Measurements from ENCODE around the gene MTF2.
"Not testable (repeated sequence)": the region's sequence is repeated elsewhere in the genome, so short reads cannot be mapped to it uniquely, and the experiment has no call there.

Gene MTF2

DNA sequence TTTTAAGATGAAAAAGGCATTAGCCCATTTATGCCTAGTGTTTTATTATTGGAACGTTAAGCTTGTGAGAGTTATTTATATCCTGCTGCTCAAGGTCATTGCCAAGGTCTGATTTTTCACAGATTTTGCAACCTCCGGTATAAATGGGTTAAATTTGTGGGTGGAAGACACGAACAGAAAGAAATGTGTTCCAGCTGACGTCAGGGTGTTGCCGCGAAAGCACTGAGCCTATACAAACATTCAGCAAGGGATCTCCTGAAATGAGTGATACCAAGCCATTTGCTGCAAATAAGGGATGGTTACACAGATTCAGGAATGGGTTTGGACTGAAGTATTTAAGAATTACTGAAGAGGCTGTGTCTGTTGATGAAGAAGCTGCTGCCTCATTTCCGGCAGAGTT, 68.9 kb downstream of the MTF2 start:
- DNase-seq, result no peak

DNA sequence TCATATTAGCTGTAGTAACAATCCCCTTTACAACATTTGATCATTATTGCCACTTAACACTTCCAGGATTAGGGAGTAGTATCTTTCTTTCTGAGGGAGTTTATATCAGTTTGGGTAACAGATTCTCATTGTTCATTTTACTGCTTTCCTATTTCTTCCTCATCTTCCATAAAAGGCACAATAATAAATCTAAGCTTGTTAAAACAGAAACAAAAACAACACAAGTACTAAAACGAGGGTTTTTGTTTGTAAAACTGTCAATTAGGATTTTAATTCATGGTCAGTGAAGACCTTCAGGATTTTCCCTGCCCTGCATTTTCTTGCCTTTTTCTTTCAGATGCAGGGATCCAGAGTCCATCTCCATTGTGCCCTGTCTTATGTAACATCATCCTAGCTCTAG, 71.6 kb downstream of the MTF2 start:
- no peak for DNase-seq

DNA sequence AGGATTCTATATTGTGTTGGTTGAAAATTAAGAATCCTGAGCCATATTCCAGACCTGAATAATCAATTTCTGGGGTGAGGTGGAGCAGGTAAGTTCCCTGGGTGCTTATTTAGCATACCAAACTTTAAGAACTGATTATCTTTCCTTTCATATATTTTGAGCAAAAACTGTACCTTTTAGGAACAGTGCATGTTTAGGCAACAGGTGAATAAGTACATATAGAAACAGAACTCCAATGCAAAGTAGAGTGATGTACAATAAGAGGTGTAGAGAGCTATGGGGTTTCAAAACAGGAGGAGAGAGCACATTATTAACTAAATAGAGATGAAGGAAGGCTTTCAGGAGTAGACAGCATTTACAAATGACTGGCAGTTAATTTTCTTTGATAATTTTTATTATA, 72.4 kb downstream of the MTF2 start:
- DNase-seq, result no peak

DNA sequence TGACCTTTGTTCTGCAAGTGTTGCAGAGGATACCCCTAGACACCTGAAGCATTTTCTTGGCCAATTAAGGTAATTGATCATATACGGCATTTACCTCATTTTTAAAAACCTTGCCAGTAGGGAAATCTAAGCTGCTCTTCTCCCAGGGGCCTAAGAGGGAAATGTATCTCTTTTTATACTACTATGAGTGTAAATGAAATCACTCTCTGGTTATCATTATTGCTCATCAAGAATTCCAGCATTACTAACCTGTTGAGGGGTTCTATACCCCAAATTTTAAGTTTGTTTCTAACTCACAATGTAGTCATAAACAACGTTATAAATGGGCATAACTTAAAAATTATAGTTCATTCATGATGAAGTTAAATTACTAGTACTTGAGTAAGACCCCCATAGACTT, 73.8 kb downstream of the MTF2 start:
- no peak for DNase-seq

DNA sequence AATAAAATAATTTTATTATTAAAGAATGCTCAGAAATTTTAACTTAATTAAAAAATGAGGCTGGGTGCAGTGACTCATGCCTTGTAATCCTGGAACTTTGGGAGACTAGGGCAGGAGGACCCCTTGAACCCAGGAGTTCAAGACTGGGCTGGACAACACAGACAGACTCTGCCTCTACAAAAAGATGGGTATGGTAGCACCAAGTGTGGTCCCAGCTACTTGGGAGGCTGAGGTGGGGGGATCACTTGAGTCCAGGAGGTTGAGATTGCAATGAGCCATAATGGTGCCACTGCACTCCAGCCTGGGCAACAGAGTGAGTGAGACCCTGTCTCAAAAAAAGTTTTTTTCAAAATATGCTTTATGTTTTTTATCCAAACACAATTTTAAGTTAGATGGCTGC, 75.8 kb downstream of the MTF2 start:
- no peak for DNase-seq

DNA sequence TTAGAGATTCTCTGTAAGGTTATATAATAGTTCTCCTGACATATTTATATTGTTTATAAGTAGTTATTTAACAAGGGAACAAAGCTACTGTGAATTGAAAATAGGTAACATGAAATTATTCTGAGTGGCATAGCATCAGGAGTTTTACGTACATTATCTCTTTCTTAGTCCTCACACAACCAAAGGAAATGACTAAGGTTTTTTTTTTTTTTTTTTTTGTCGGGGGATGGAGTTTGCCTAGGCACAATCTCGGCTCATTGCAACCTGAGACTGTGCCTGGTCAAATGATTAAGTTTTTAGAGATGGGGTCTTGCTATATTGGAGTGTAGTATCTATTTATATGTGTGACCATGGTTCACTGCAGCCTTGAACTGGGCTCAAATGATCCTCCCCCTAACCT, 76.3 kb downstream of the MTF2 start:
- DNase-seq, result no peak

DNA sequence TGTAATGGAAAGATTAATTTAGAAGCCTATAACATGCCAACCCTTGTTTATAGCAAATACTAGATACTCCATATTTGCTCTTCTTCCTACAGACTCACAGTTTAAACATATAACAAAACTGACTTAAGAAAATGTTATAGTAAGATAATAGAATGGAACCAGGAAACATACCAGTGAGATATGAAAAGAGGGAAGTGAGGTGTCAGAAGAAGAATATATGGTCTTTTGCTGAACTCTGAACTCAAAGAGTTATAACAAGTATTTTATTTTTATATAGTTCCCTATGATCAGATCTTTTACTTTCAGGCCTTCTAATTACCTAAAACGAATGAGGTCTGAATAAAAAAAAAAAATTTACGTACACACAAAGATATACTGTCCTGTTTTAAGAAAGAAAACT, 80.3 kb downstream of the MTF2 start:
- no peak for DNase-seq

DNA sequence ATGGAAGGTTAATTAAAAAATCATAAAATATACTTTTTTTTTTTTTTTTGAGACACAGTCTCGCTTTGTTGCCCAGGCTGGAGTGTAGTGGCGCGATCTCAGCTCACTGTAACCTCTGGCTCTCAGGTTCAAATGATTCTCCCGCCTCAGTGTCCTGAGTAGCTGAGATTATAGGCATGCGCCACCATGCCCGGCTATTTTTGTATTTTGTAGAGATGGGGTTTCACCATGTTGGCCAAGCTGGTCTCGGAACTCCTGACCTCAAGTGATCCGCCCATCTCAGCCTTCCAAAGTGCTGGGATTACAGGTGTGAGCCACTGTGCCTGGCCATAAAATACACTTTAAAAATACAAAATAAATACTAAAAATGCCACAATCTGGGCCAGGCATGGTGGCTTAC, 84.2 kb downstream of the MTF2 start:
- DNase-seq, result not testable (repeated sequence)

DNA sequence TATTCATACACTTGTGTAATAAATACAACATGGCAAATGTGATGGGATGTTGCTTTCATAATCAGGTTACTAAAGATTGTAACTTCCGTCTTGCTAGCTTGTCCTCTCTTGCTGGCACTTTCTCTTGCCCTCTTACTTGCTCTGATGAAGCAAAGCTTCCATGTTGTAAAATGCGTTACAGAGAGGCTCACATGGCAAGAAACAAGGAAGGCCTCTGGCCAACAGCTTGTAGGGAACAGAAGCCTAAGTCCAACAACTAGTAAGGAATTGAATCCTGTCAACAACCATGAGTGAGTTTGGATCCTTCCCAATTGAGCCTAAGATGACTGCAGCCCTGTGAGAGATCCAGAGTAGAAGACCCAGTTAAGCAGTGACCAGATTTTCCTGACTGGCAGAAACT, 85.7 kb downstream of the MTF2 start:
- no peak for DNase-seq

DNA sequence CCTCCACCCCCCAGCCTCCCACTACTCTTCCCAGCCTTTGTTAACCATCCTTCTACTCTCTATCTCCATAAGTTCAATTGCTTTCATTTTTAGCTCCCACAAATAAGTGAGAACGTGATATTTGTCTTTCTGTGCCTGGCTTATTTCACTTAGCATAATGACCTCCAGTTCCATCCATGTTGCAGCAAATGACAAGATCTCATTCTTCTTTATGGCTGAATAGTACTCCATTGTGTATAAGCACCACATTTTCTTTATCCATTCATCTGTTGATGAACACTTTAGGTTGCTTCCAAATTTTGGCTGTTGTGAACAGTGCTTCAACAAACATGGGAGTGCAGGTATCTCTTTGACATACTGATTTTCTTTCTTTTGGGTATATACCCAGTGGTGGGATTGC, 86.8 kb downstream of the MTF2 start:
- not testable (repeated sequence) for DNase-seq

DNA sequence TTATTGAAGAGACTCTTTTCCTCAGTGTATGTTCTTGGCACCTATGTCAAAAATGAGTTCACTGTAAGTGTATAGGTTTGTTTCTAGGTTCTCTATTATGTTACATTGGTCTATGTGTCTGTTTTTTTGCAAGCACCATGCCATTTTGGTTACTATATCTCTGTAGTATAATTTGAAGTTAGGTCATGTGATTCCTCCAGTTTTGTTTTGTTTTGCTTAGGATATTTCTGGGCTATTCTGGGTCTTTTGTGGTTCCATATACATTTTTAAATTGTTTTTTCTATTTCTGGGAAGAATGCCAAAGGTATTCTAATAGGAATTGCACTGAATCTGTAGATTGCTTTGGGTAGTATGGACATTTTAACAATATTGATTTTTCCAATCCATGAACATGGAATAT, 87.9 kb downstream of the MTF2 start:
- no peak for DNase-seq

DNA sequence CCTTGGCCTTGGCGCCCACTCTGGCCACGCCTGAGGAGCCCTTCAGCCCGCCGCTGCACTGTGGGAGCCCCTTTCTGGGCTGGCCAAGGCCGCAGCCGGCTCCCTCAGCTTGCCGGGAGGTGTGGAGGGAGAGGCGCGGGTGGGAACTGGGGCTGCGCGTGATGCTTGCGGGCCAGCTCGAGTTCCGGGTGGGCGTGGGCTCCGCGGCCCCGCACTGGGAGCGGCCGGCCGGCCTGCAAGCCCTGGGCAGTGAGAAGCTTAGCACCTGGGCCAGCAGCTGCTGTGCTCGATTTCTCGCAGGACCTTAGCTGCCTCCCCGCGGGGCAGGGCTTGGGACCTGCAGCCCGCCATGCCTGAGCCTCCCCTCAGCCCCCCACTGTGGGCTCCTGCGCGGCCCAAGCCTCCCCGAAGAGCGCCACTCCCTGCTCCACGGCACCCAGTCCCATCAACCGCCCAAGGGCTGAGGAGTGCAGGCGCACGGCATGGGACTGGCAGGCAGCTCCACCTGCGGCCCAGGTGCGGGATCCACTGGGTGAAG, 91.1 kb downstream of the MTF2 start:
- DNase-seq, result not testable (repeated sequence)

DNA sequence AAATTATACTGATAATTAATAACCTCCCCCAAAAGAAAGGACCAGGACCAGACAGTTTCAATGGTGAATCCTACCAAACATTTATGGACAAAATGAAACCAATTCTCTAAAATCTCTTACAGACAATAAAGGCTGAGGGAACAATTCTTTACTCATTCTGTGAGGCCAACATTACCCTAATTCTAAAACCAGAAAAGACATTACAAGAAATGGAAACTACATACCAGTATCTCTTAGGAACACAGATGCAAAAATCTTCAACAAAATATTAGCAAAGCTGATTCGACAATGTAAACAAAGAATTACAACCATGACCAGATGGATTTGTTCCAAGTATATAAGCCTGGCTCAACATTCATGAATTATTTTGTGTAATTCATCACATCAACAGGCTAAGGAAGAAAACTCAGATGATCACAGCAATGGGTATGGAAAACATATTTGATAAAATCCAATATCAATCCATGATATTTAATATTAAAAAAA, 92.5 kb downstream of the MTF2 start:
- no peak for DNase-seq

DNA sequence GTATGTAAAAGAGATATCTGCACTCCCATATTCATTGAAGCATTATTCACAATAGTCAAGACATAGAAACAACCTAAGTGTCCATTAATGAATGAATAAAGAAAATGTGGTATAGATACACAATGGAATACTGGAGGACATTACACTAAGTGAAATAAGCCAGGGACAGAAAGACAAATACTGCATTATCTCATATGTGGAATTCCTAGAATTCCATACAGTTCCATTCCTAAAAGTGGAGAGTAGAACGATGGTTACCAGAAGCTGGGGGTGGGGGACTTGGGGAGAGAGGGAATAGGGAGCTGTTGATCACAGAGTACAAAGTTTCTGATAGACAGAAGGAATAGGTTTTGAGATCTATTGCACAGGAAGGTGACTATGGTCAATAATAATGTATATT, 93.7 kb downstream of the MTF2 start:
- DNase-seq, result no peak

DNA sequence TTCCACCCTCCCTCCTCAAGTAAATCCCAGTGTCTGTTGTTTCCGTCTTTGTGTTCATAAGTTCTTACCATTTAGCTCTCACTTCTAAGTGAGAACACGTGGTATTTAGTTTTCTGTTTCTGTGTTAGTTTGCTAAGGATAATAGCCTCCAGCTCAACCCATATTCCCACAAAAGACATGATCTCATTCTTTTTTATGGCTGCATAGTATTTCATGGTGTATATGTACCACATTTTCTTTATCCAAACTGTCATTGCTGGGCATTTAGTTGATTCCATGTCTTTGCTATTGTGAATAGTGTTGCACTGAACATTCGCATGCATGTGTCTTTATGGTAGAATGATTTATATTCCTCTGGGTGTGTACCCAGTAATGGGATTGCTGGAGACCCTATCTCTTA, 95.6 kb downstream of the MTF2 start:
- not testable (repeated sequence) for DNase-seq

DNA sequence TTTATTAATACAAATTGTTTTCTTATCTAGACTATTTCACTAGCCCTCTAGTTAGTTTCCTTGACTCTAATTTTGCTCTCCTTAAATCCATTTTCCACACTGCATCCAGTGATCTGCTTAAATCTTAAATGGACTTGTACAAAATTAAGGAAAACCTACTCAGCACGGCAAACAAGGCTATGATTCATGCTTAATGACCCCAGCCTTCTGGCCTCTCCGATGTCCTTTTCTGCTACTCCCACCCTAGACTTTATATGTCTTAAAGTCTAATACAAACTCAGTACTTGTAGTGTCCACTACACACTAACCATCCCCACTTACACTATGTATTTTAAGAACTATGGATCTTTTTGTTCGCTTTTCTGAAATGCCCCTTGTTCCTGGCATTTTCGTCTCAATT, 98.9 kb downstream of the MTF2 start:
- DNase-seq, result no peak

DNA sequence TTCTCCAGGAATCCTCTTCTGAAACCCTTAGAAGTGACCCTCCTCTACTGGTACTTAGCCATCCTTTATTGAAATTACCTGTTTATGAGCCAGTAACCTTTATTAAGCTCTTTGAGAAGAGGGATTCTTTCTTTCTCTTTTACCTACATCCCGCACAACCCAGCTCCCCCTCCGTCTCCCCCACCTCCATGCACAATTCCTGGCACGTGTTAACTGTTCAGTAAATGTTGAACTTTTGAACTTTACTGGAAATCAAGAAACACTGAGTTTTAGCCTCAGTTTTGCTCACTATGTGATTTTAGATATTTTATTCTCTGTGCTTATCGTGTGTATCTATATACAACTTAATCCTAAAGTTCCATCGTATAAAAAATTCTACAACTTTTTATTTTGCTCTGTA, 99.3 kb downstream of the MTF2 start:
- no peak for DNase-seq

DNA sequence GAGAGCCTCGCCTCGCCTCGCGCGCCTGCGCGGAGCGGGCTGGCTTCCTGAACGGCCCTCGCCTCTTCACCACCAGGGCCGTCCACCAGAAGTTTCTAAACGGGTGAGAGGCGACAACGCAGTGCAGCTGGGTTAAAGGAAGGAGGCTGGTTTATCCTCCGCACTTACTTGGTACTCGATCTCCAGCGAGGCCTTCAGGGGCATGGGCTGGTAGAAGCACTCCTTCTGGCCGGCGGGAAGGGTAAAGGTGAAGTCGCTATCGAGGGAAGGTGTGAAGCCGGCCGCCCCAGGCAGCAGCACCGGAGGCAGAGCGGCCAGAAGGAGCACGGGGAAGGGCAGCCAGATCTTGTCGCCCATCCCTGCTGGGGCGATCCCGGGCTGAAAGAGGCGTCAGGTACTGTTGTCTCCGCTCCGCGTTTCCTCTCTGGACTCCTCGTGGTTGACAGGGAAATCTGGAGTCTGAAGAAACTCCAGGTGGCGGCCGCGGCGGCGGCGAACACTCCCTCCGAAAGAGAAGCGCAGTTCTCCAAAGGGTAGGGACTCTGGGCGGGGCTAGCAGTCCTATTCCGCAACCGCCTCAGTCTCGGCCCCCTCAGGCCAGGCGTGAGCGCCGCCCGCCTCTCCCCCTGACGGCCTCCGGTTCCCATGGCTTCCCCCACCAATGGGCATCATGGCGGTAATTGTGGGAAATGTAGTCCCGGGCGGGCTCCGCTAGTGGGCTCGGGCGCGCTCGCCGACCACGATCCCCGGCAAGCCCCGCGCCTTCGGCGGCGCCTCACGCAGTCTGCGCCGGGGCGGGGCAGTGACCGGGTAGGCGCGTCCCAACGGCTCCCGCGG, 101.0 kb downstream of the MTF2 start, which contains the start of gene TMED5:
TMED5 (minus strand) TSS at position 528 of the 837 bp plus-strand sequence; CDS start at position 357, 171 bp downstream.
- peak; percentile 97 for DNase-seq

DNA sequence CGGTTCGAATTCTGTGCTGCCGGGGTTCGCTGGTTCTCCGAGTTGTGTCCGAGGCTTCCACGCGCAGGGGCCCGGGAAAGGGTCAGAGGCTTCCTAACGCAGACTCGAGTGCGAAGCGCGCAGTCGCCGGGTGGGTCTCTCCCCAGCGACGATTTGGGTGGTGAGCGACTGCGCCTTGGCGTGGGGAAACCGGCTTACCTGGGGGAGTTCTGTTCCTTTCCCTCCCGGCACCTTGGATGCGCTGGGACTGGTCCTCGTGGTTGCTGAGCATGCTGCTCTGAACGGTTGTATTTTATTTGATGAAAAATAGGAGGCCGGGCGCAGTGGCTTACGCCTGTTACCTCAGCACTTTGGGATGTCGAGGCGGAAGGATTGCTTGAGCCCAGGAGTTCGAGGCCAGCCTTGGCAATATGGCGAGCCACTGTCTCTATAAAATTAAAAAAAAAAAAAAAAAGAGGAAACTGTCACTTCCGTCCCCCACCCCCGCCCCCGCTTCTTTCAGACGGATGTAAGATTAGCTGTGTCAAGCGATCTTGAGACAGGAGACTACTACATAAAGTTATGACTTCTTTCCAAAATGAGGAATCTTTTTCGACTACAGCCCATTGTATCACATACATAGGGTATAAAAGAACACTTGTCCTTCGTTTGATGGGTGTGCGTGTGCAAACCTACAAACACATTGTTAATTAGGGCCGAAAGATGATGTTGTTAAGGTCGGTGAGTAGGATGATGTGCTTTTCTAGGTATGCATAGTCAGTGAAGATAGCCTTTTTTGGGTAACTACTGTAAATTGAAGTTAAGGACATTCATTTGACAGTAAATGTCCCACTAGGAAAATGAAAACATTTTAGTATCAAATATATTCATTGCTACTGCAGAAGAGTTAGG, 101.9 kb downstream of the MTF2 start, which contains the start of gene CCDC18:
CCDC18 (plus strand) TSS at position 2 of the 891 bp plus-strand sequence. CDS start 2,638 bp downstream, outside the sequence.
- DNase-seq, result no peak

DNA sequence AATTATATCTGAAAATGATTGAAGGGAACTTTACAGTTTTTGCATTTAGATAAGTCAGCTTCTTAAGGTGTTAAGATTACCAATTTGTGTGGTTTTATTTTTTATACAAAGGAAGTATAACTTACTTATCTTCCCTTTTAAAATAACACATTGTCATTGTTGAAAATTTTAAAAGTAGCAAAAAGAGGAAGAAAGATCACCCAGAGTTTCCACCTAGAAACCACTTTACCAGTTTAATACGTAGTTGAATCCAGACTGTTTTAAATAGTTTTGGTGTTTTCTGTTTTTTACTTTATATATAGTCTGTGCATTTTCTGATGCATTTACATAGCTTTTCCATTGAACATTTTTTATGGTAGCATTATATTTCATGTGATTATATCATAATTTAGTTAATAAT, 107.6 kb downstream of the MTF2 start:
- no peak for DNase-seq
